SK-N-MC (cell line): Measurements from ENCODE around the gene CCR5AS.

Experiments
- DNase-seq: peaks from one replicate; pipeline ENCODE4 v3.0.0-alpha.2; 2011; ENCODE audit warnings: low read depth, low spot score
- H3K27ac ChIP-seq: fragments of 200-600 bp; sonication (generic); 2 replicates; pipeline ENCODE4 v1.5.1; 2016; ENCODE audit warnings: mixed run types
- H3K36me3 ChIP-seq: fragments of 200-600 bp; sonication (generic); 2 replicates; pipeline ENCODE4 v1.6.1; 2017; ENCODE audit warnings: antibody characterized with exemption, low read length, mixed read lengths; ENCODE audit not compliant: insufficient read depth
- H3K4me3 ChIP-seq: fragments of 200-600 bp; sonication (generic); 2 replicates; pipeline ENCODE4 v1.5.1; 2016
- H3K9ac ChIP-seq: fragments of 200-600 bp; sonication (generic); 2 replicates; pipeline ENCODE4 v1.8.0; 2017; ENCODE audit warnings: mixed run types, mixed read lengths; ENCODE audit not compliant: insufficient read length
- H3K9me3 ChIP-seq: fragments of 200-600 bp; sonication (generic); 2 replicates; pipeline ENCODE4 v1.6.1; 2017; ENCODE audit warnings: low read depth, mild to moderate bottlenecking, antibody characterized with exemption, low read length, moderate library complexity, mixed read lengths
- EZH2 ChIP-seq: fragments of 200-600 bp; sonication (generic); IDR thresholded peaks from one replicate; pipeline ENCODE4 v1.6.1; 2017; ENCODE audit warnings: antibody characterized with exemption
- FOXP2 ChIP-seq: optimal IDR thresholded peaks from 2 replicates; pipeline ENCODE3; 2011; ENCODE audit warnings: mild to moderate bottlenecking, moderate library complexity; ENCODE audit not compliant: insufficient read depth; ENCODE audit errors: extremely low read length, control extremely low read depth
- POLR2AphosphoS5 ChIP-seq: IDR thresholded peaks from 2 replicates; pipeline ENCODE4 v1.6.1; 2012; ENCODE audit warnings: mild to moderate bottlenecking, low read depth, low read length, borderline replicate concordance

The CCR5AS gene

GRCh38 chr3:46417841-46418611 is 11.2 kb upstream of the CCR5AS start:
- no peak for TF ChIP-seq POLR2AphosphoS5
- no peak for TF ChIP-seq FOXP2
- no peak for TF ChIP-seq EZH2
- no peak overlapping the region for H3K27ac ChIP-seq
- H3K4me3 ChIP-seq = no peak overlapping the region
- DNase-seq = no peak
- H3K36me3 ChIP-seq = no peaks in the 10 kb centered on the region
- no peak overlapping the region for H3K9ac ChIP-seq
- H3K9me3 ChIP-seq = no peaks in the 10 kb centered on the region

- H3K9ac ChIP-seq = no peak overlapping the region
- H3K27ac ChIP-seq = no peak overlapping the region
- TF ChIP-seq EZH2 (no peak), POLR2AphosphoS5 (no peak), FOXP2 (no peak)
Measured at GRCh38 chr3:46416811-46417510, 10.1 kb upstream of the CCR5AS start.

DNA sequence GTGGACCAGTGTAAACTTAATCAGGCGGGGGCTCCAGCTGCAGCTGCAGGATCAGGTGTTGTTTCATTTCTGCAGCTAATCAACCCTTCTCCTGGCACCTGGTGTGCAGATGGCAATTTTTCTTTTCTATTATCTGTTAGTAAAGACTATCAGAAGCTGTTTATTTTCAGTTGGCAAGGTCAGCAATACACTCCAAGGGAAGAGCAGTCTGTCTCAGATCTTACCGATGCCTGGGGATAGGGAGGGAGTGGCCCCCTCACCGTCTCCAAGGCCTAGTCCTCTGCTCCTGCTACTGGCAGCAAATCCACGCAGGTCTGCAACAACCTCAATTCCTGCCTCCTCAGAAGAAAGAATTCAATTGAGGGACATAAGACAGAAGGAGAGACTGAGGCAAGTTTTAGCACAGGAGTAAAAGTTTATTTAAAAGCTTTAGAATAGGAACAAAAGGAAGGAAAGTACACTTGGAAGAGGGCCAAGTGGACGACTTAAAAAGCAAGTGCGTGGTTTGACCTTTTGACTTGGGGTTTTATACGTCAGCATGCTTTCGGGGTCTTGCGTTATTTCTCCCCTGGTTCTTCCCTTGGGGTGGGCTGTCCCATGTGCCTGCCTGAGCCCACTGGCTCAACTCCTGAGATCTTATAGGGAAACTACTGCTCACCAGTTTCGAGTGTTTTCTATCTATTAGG is 9.4 kb upstream of the CCR5AS start:
- TF ChIP-seq EZH2 = no peak
- TF ChIP-seq FOXP2 = no peak
- TF ChIP-seq POLR2AphosphoS5 = no peak
- Histone ChIP-seq H3K9me3 (no peaks in the 10 kb centered on the region), H3K9ac (no peak overlapping the region), H3K27ac (no peak overlapping the region), H3K4me3 (no peak overlapping the region), H3K36me3 (no peaks in the 10 kb centered on the region)
- no peak for DNase-seq

More at GRCh38 chr3:46416811-46417510, 10.1 kb upstream of the CCR5AS start:
- no peaks in the 10 kb centered on the region for H3K36me3 ChIP-seq
- no peak for DNase-seq
- H3K9me3 ChIP-seq = no peaks in the 10 kb centered on the region
- H3K4me3 ChIP-seq = no peak overlapping the region

GRCh38 chr3:46414739-46415138 is 7.9 kb upstream of the CCR5AS start:
- Histone ChIP-seq H3K4me3 (no peak overlapping the region), H3K9ac (no peak overlapping the region), H3K9me3 (no peaks in the 10 kb centered on the region), H3K36me3 (no peaks in the 10 kb centered on the region), H3K27ac (no peak overlapping the region)
- no peak for TF ChIP-seq POLR2AphosphoS5
- no peak for TF ChIP-seq EZH2
- no peak for TF ChIP-seq FOXP2
- DNase-seq = no peak

GRCh38 chr3:46413951-46414350 is 7.1 kb upstream of the CCR5AS start:
- no peak for TF ChIP-seq POLR2AphosphoS5
- no peak for TF ChIP-seq FOXP2
- no peak for TF ChIP-seq EZH2
- Histone ChIP-seq H3K27ac (no peak overlapping the region), H3K4me3 (no peak overlapping the region), H3K9ac (no peak overlapping the region), H3K36me3 (no peaks in the 10 kb centered on the region), H3K9me3 (no peaks in the 10 kb centered on the region)
- no peak for DNase-seq

DNA sequence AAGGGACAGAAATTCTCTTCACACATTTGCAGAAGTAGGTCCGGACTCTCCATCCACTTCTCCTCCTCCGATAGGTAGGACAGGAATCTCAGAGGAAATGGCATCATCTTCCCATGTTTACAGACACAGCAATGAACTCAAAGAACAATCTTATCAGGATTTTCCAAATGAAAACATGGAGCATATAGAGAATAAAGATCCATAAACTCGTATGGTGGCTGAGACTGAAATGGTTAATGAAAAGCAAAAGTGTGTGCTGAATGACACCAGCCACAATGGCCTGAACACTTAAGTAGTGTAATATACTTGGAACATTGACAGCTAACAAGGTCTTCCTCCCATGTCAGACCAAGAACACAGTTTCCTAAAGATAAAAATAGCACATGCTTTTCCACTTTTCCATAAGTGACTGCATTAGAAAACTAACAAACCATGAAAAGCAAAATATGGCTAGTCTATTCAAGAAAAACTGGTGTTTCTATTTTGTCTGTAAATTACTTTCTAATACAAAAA is 6.0 kb upstream of the CCR5AS start:
- H3K27ac ChIP-seq = no peak overlapping the region
- H3K9ac ChIP-seq = no peak overlapping the region
- H3K4me3 ChIP-seq = no peak overlapping the region
- H3K9me3 ChIP-seq = no peaks in the 10 kb centered on the region
- no peak for DNase-seq
- TF ChIP-seq POLR2AphosphoS5 (no peak), FOXP2 (no peak), EZH2 (no peak)
- no peaks in the 10 kb centered on the region for H3K36me3 ChIP-seq

- H3K27ac ChIP-seq = no peak overlapping the region
- TF ChIP-seq EZH2 (no peak), POLR2AphosphoS5 (no peak), FOXP2 (no peak)
- no peaks in the 10 kb centered on the region for H3K36me3 ChIP-seq
- no peak overlapping the region for H3K4me3 ChIP-seq
- no peak overlapping the region for H3K9ac ChIP-seq
- no peaks in the 10 kb centered on the region for H3K9me3 ChIP-seq
- no peak for DNase-seq
Measured at GRCh38 chr3:46411271-46411670, 4.4 kb upstream of the CCR5AS start.

DNA sequence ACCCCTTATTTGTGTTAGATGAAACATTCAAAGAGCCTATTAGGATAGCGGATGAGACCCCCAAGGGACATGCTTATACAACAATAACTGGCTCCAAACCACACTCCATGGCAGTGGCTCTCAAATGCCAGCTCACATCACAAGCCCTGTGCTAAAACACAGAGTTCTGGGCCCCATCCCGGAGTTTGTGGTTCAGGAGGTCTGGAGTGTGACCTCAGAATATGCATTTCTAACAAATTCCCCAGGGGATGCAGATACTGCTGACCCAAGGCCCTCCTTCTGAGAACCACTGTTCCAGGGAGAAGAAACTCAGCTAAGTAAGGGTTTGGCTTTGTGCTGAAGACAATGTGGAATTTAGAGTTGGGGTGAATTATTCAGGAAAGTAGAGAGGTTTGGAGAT is 3.8 kb upstream of the CCR5AS start:
- no peaks in the 10 kb centered on the region for H3K36me3 ChIP-seq
- no peak for DNase-seq
- no peak overlapping the region for H3K9ac ChIP-seq
- H3K4me3 ChIP-seq = no peak overlapping the region
- no peaks in the 10 kb centered on the region for H3K9me3 ChIP-seq
- no peak overlapping the region for H3K27ac ChIP-seq
- TF ChIP-seq POLR2AphosphoS5 = no peak
- no peak for TF ChIP-seq FOXP2
- no peak for TF ChIP-seq EZH2
